Measurements from ENCODE around the gene RND2.

DNA sequence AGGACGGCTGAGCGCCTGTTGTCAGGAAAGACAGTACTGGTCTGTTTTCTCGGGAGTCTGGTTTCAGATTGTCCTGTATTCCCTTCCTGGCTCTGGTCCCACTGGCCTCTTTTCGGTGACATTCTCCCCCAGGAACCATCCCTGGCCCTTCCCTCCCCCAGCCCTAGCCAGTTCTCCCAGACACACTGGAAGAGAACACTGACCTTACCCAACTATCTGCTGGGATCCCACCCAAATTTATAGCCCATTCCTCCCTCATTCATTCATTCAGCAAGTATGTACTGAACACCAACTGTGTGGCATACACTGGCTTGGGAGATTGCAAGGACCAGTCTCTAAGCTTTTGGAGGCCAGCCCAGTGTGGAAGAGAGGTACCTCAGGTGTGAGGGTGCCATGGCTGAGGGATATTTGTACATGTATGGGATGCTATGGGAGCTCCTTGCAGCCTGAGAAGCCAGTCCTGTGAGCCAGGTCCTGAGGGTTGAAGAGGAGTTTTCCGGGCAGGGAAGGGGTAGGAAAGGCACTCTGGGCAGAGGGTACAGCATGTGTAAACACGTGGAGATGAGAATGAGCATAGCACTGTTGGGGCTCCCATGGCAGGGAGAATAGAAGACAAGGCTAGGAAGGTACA is 5.2 kb downstream of the RND2 start:
- TF ChIP-seq, protein P1, sequence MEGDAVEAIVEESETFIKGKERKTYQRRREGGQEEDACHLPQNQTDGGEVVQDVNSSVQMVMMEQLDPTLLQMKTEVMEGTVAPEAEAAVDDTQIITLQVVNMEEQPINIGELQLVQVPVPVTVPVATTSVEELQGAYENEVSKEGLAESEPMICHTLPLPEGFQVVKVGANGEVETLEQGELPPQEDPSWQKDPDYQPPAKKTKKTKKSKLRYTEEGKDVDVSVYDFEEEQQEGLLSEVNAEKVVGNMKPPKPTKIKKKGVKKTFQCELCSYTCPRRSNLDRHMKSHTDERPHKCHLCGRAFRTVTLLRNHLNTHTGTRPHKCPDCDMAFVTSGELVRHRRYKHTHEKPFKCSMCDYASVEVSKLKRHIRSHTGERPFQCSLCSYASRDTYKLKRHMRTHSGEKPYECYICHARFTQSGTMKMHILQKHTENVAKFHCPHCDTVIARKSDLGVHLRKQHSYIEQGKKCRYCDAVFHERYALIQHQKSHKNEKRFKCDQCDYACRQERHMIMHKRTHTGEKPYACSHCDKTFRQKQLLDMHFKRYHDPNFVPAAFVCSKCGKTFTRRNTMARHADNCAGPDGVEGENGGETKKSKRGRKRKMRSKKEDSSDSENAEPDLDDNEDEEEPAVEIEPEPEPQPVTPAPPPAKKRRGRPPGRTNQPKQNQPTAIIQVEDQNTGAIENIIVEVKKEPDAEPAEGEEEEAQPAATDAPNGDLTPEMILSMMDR (IDR thresholded peaks at IDR 0.05), result no peak
- no peak for TF ChIP-seq EZH2 (IDR thresholded peaks at IDR 0.05; ENCODE audit: borderline replicate concordance, insufficient read depth, low read depth, low read length, poor library complexity, severe bottlenecking)

Data from B cell (primary cell).